Hippocampal formation (tissue), 2 donors: Measurements from ENCODE around the gene TRPV4.

ENCODE experiments used
- DNase-seq, 2 donors: peaks; one replicate each; lab custom pipeline; 2025; lab: John Stamatoyannopoulos, UW

TRPV4 gene

DNA sequence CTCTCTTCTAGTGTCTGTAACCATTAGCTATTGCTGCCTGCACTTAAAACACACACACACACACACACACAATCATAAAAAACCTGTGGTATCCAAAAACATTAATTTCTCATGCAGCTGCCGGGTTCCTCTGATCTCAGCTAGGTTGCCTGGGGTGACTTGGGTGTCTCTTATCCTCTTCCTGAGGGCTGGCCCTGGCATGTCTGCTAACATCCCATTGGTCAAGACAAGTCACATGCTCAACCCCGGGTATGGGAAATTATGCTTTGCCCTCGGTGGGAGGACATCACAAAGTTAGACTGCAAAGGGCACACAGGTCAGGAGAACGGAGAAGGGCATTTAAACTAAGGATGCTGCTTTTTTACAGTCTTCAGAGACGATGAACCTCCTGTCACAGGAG, 55.7 kb downstream of the TRPV4 start:
- DNase-seq = no peak

DNA sequence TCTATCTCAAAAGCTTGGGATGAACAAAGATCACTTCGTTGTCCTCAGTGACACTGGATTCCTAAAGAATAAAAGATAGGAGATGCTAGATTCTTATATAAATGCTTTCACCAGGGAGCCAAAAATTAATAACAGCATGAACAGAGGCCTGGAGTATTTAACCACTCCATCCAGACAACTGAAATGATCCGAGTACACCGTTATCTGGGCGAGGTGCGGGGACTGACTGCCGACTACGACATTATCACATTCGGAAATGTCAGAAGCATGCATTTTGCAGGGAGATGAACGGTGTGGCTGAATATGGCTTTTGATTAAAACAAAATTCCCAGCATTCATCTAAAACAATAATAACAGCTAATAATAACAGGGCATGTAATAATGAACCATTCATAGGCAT, 56.6 kb downstream of the TRPV4 start:
- DNase-seq = no peak

DNA sequence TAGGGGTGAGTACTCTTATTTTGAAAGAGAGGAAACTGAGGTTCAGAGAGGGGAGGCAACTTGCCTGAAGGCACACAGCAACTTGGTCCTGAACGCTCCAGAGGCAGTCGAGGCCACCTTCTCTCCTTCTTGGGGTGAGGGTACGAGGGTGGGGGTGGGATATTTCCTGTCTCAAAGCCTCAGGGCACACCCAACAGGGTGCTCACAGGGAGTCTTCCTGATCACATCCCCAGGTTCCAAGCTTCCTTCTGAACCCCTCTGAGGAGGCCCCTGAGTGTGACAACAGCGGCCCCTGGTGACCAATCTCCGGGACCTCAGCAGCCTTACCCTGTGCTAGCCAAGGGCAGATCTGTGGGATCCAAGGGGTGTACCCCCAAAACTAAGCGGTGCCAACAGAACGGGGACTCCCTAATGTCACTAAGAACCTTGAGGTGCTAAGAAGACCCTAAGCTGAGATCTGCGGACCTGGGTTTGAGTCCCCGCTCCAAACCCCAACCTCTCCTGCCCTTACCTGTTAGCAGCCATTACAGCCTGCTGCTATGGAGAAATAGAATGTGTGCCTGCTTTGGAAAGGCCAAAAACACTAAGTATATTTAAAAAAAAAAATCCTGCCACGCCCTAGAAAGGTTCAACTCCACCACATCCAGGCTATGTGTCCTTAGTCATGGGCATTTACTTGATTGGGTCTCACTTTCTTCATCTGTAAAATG, 57.9 kb downstream of the TRPV4 start:
- peak; percentile 49 to 70 for DNase-seq

DNA sequence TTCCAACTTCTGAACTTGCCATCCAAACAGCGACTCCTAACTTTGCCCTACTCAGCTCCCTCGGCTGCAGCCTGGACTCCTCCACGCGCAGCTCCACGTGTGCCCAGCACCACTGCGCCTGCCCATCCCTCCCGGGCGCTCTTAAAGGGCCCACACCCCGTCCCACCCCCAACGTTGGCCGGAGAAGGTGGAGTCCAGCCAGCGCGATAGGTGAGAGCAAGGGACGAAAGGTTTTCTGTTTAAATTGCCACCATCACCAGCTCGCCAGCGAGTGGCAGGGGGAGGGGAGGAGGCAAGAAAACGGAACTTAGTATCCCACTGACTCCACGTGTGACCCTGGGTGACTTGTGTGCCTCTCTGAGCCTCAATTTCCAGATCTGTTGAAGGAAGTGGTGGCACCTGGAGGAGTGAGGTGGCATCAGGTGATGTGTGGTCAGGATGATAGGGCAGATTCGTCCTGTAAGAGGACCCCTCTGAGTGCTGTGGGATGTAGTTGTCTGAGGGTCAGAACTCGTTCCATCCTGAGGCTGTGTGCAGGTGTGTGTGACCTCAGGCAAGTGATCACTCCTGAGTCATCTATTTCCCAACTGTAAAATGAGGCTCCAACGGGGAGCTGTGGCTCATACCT, 59.7 kb downstream of the TRPV4 start:
- no peak for DNase-seq

DNA sequence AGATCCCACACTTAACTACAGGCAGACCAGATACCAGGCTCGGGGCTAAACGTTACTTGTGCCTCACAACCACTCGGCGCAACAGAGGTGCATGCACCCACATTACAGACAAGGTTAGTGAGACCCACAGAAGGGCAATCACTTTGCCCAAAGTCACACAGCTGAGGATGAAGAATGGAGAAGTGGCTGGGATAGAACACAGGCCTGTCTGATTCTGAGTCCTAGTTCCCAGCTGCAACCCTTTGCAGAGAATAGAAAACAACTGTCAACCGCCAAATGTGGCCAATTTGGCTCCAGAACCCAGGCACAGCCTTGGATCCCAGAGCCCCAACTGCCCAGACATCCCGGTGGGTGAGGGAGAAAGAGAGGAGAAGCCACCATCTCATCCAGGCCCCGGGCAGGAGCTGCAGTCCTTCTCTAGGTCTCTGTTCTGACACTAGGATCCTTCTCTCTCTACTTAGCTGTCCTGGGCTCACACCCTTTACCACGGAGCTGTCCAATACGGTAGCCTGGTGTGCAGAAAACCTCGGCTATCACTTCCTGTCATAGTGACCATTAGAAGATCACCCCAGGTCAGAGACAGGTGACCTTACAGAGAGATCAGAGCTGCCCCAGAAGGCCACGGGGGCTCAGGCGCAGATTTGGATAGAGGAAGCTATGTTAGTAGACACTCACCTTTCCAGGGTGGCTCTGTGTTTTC, 60.4 kb downstream of the TRPV4 start:
- peak; percentile 10 to 51 for DNase-seq

DNA sequence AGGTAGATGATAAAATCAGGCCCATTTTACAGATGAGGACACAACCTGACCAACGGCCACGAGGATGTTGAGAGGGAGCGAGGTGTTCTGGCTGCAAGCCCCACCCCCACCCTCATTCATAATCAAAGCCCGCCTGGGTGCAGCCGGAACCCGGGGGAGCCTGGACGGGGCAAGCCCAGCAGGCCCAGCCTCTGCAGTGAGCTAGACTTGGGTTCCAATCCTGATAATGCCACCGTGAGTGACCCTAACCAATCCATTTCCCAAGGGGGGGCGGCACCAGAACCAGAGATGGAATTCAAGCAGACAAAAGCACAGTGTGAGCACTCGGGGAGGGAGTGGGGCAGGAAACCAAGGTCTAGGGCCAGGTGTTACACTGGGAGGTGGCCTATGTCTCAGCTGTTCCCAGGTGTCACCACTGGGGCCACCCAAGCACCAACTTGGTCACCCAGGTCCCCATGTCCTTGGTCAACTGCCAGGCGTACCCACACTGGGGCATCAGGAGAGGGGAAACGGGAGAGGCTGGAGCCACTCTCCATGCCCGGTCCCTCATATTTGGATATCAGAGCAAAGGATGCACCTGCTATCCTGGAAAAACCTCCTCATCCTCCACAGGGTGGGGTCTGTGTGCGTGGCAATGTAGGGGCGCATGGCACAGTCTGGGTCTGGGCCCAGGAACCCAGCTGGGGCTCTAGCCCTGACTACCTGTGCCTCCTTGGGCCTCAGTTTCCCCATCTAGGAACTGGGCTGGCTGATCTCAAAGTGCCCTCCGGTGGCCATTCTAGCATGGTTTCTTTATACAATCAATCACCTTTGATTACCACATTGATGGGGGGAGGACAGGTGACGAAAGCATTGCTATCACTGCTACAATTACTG, 61.2 kb downstream of the TRPV4 start:
- DNase-seq = no peak

DNA sequence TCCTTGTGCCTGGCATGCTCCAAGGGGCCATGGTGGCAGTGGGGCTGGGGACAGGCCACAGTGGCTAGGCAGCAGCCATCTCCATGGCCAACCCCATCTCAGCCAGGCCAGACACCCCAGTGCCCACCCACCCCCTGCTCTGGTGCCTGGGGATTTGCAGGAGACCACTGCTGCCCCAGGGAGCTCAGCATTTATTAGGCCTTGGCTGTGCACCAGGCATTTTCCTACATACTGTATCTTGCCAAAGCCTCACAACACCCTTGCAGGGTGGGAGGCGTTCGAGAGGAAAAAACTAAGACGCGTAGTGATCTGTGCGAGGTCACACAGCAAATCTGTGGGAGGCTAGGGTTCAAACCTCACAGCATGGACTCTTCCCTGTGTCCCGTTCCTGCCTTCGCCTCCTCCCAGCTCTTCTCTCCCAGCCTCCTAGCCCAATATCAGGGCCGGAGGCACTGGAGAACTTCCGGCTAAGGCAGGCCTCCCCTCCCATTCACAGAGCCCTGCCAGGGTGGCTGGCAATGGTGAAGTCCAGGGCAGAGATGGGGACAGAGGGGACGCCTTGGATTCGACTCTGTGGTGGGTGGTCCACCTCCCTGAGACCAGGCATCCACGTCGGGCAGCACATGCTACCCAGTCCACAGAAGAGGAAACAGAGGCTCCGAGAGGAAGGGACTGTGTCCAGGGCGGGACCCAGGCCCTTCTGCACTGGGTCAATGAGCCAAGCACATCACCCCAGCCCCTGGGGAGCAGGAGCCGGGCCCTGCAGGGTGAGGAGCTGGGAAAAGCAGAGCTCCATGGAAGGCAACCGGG, 62.1 kb downstream of the TRPV4 start:
- no peak for DNase-seq

DNA sequence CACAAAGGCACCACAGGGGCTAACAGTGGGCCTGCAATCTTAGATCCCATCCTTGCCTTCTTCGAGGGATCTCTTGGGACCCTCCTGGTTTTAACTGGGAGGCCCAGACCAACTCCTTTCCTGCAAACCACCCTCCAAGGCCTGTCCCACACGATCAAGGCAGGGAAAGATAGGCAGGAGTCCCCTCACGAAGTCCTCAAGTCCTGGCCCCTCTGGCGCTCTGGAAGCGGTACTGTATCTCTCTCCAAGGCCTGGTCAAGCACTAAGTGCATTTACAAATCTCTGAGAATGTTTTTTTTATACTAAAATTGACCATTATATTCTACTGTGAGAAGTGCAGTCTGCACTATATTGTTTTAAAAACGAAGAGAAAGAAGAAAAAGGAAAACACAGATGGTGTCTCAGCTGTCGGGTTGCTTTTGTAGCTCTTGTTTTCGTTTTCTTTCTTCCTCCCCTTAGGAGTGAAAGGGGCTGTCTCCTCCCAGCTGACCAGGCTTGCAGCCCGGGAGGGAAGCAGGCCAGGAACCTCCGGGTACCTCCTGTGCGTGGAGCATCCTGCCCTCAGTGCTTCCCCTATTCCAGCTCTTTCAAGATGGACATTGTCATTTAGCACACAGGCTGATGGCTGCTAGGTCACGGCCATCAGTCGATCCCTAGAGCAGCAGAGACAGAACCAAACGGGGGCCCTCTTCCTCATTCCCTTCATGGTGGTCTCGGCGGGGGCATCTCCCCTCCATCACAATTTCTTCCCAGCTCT, 62.9 kb downstream of the TRPV4 start:
- peak; percentile 26 to 66 for DNase-seq

DNA sequence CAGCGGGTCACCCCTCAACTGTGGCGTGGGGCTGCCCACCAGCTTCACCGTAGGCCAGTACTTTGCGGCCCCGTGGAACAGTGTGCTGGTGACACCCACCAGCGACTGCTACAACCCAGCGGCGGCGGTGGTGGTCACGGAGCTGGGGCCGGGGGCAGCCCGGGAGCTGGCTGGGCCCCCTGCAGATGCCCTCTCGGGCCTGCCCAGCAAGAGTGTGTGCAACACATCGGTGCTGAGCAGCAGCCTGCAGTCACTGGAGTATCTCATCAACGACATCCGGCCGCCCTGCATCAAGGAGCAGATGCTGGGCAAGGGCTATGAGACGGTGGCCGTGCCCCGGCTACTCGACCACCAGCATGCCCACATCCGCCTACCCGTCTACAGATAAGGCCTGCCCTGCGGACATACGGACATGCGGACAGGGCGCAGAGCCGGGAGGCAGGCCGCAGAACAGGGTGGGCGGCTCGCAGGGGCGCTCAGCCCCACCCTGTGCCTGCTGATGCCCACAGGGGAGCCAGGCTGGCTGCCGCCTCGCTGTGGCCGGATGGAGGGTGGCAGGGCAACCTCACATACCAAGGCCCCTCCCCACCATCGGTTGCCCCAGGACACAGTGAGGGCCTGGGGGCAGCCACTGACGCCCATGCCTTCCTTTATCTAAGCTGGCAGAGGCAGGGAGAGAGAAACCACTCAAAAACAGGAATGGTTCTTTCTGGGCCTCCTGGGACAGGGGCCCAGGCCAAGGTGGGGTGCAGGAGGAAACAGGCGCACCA, 64.1 kb downstream of the TRPV4 start:
- no peak for DNase-seq

DNA sequence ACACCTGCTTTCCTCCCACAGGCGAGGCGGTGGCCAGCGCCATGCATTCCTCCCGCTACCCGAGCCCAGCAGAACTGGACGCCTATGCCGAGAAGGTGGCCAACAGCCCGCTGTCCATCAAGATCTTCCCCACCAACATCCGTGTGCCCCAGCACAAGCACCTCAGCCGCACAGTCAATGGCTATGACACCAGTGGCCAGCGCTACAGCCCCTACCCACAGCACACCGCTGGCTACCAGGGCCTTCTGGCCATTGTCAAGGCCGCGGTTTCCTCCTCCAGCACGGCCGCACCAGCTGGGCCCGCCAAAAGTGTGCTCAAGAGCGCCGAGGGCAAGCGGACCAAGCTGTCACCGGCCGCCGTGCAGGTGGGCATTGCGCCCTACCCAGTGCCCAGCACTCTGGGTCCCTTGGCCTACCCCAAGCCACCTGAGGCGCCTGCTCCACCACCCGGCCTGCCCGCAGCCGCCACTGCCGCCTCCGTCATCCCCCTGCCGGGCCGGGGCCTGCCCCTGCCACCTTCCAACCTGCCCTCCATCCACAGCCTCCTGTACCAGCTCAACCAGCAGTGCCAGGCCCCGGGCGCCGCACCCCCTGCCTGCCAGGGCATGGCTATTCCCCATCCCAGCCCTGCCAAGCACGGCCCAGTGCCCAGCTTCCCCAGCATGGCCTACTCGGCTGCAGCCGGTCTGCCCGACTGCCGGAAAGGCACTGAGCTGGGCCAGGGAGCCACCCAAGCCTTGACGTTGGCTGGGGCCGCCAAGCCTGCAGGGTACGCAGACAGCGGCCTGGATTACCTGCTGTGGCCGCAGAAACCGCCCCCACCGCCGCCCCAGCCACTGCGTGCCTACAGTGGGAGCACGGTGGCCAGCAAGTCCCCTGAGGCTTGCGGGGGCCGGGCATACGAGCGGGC, 65.0 kb downstream of the TRPV4 start:
- DNase-seq = no peak

DNA sequence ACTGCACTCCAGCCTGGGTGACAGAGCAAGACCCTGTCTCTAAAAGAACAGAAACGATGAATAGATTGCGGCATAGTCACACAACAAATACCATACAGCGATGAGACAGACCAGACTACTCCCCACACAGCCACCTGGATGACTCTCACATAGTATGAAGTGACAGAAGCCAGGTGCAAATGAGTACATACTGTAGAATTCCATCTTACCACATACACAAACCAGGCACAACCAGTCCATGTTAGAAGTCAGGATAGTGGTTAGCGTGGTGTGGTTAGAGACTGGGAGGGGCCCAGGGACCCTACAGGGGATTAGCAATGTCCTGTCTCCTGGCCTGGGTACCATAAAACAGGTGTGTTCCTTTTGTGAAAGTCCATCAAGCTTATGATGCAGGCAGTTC, 65.7 kb downstream of the TRPV4 start:
- DNase-seq = no peak

DNA sequence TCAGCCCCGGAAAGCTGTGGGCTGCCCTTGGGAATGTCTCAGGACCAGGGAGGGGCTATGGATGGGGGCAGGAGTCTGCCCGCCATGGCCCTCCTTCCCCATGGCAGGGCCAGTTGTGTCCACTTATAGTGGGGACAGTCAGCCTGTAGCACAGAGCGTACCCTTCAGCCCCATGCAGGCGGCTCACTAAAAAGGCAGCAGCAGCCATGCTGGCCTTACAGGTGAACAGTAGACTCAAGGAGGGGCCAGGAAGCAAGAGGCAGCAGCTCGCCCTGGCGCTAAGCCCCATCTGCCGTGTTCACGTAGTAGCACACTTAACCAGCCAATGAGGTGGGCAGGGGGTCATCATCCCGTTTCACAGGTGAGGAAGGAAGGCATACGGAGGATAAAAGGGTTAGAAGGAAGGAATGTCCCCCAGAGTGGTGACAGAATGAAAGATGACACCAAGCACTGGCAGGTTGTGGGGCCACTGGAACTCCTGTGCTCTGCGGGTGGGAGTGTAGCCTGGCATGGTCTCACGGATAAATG, 66.9 kb downstream of the TRPV4 start:
- DNase-seq = no peak

DNA sequence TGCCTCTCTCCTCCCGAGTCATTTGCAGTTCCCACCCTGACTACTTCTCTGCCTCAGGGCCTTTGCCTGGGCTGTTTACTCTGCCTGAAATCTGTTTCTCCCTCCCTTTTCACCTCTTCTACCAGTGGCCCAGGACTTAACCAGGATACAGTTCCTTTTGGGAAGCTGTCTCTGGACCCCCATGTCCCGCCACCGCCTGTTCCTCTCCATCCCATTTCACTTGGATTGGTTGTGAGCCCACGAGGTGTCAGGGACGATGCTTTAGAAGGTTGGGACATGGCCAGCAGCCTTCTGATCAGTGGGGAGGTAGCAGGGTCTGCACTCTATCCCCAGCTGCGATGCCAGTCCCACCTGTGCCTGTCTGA, 67.8 kb downstream of the TRPV4 start:
- DNase-seq = no peak

DNA sequence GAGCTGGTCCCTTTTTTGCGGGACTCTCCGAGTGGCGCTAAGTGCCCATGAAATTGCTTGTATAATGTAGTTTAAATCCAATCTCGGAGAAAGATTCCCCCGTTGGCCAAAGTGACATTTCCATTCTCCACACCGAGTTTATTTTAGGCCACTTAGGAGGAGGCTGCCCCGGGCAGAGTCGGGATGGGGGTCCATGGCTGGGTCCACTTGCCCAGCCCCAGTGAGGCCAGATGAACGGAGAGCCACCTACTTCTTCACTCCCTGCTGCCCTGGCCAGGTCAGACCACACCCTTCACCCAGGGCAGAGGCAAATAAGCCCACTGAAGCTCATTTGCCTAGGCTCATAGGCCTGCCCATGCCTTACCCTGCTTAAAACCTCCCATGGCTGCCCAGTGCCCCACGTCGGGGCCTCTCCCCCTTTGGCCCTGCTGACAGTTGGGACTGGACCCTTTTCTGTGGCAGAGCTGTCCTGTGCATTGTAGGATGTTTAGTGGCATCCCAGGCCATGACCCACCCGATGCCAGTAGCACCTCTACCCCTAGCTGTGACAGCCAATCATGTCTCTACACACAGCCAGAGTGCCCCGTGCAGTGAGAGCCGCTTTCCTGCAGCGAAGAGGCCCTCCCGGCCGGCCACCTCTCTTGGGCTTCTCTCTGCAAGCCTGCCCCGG, 68.3 kb downstream of the TRPV4 start:
- DNase-seq = no peak

DNA sequence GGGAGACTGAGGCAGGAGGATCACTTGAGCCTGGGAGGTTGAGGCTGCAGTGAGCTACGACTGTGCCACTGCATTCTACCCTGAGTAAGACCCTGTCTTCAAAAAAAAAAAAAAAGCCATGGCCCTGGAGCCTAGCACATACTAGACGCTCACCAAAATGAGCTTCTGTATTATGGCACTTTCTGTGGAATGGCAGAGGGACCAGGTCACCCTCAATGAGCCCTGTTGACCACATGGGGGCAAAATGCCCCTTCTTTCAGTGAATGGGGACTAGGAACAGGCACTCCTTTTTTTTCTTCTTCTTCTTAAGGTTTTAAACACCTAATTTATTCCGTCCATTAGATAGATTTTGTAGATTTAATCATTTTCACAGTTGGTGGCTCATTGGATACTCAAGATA, 69.1 kb downstream of the TRPV4 start:
- no peak for DNase-seq

DNA sequence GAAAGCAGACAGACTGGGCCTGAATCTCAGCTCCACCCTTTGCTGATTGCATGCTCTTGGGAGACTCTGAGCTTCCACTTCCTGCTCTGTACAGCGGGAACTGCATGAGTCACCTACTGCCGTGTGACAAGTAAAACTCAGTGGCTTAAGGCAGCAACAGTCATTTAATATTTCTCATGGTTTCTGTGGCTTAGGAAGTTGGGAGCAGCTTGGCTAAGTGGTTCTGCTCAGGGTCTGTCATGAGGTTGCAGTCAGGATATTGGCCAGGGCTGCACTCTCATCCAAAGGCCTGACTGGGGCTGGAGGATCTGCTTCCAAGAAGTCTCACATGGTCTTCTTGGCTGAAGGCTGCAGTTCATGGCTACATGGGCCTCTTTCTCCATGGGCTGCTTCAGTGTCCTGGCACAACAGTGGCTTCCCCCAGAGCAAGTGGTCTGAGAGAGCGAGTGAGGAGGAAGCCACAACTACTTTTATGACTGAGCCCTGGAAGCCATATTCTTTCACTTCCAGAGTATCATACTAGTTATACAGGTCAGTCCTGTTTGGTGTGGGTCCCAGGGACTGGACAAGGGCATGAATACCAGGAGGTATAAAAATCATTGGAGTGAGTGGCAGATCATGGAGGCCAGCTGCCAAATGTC, 69.9 kb downstream of the TRPV4 start:
- no peak for DNase-seq

DNA sequence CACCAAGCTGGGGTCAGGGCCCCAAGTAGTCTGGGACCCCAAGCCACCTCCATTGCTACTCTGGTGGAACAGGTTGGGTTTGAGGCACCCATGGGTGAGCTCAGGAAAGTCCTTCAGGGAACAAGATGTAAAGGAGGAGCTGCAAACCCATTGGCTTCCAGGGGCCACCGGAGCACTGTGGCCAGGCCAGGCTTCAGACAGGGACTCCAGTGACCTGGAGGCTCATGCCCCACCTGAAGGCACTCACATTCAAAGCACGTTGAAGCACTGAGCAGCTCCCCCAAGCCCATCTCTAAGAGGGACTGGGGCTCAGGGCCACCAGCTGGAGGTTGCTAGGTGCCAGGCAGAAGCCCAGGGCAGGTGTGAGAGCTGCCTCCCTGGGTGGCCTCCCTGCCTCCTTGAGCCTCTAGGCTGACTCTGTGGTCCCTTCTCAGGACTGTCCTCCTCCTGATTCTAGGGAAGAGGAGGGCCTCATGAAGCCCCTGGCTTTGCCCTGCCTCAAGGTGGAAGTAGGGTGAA, 70.5 kb downstream of the TRPV4 start:
- DNase-seq = no peak
